Astrocyte of the spinal cord (primary cell): ENCODE measurements around the gene RAB8B.

ENCODE experiments used
- DNase-seq: peaks from one replicate; pipeline ENCODE4 v3.0.0; 2011; ENCODE audit warnings: low read depth, low spot score
- H3K4me3 ChIP-seq: 2 replicates; pipeline ENCODE4 v1.5.1; 2011; ENCODE audit warnings: low read depth, mild to moderate bottlenecking, low read length, moderate library complexity
- in situ Hi-C: cut with HindIII; loops from 2 replicates; pipeline ENCODE4 v1.10.0; 2017; ENCODE audit warnings: low sequenced_read_pairs
- TF ChIP-seq, protein P1 (sequence below): IDR thresholded peaks from 2 replicates; pipeline ENCODE4 v1.5.1; 2012; ENCODE audit warnings: low read depth, mild to moderate bottlenecking, low read length, inconsistent platforms

The RAB8B gene

DNA sequence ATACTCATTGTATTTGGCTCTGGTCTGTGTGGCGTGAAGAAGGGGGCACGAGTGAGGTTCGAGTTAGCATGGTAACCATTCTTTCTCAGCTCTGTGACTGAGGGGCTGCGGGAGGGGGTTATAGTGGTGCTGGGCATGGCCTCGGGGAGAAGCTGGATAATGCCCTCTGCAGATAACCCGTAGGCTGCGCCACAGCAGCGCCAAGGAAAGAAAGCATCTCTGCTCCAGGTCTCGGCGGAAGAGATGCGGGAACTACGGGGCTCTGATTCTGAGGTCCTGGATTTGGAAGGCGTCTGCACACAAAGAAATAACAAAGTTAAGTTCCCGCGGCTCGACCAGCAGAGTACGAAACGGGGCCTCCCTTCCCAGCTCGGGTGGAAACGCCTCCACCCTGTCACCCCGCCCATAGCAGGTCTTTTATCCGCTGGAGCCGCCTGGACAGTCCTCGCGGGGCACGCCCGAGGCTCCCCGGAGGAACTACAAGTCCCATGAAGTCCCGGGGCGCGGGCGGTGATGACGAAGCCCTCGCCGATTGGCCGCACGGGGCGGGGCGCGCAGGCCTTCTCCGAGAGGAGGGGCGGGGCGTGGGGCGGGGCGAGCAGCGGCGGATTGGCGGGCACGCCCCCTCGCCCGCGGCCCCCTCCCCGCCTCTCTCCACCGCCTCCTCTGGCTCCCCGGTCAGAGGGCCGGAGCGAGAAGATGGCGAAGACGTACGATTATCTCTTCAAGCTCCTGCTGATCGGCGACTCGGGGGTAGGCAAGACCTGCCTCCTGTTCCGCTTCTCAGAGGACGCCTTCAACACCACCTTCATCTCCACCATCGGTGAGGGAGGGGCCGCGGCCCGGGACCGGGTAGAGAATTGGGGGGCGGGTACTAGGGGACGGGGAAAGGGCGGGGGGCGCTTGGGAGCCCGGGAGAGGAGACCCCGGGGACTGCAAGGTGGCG, at the start of gene RAB8B:
RAB8B (plus strand) TSS at position 681 of the 946 bp plus-strand sequence; CDS start at position 700, 19 bp downstream.
- peak; percentile 98 for DNase-seq
- TF ChIP-seq, protein P1, sequence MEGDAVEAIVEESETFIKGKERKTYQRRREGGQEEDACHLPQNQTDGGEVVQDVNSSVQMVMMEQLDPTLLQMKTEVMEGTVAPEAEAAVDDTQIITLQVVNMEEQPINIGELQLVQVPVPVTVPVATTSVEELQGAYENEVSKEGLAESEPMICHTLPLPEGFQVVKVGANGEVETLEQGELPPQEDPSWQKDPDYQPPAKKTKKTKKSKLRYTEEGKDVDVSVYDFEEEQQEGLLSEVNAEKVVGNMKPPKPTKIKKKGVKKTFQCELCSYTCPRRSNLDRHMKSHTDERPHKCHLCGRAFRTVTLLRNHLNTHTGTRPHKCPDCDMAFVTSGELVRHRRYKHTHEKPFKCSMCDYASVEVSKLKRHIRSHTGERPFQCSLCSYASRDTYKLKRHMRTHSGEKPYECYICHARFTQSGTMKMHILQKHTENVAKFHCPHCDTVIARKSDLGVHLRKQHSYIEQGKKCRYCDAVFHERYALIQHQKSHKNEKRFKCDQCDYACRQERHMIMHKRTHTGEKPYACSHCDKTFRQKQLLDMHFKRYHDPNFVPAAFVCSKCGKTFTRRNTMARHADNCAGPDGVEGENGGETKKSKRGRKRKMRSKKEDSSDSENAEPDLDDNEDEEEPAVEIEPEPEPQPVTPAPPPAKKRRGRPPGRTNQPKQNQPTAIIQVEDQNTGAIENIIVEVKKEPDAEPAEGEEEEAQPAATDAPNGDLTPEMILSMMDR, result no peak
- in situ Hi-C loops, result no loop called here
- peak within 1 kb of the TSS; percentile 88 for H3K4me3 ChIP-seq

GRCh38 chr15:63140936-63141335, 48.5 kb upstream of the RAB8B start:
- TF ChIP-seq, protein P1, result no peak
- DNase-seq, result no peak
- in situ Hi-C loops, result no loop called here
- H3K4me3 ChIP-seq, result no peak overlapping the region

DNA sequence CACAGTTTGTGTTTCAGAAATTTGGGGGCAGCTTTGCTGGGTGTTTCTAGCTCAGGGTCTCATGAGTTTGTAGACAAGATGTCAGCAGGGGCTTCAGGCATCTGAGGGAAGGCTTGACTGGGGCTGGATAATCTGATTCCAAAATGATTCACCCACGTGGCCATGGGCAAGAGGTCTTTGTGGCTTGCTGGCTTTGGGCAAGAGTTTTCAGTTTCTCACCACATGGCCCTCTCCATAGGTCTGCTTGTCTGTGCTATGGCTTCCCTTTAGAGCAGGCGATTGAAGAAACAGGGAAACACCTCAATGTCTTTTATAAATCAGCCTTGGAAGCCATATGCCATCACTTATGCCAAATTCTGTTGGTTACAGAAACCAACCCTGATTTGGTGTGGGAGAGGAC, 44.0 kb upstream of the RAB8B start:
- no peak overlapping the region for H3K4me3 ChIP-seq
- TF ChIP-seq, protein P1, result no peak
- in situ Hi-C loops, result no loop called here
- no peak for DNase-seq

DNA sequence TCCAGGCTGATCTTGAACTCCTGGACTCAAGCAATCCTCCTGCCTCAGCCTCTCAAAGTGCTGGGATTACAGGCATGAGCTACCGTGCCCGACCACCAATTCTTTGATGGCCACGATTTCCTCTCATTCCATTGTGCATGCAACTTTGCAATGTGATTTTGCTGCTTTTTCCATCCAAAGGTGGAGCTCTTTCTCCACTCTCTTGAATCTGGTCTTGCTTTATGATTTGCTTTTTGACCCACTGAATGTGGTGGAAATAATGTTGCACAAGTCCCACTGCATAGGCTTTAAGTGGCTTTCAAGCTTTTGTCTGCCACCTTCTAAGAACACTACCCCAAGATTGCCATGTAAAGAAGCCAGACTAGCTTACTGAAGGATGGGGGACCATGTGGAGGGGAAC, 42.7 kb upstream of the RAB8B start:
- in situ Hi-C loops, result no loop called here
- TF ChIP-seq, protein P1, result peak; percentile 21
- DNase-seq, result peak; percentile 15
- no peak overlapping the region for H3K4me3 ChIP-seq

DNA sequence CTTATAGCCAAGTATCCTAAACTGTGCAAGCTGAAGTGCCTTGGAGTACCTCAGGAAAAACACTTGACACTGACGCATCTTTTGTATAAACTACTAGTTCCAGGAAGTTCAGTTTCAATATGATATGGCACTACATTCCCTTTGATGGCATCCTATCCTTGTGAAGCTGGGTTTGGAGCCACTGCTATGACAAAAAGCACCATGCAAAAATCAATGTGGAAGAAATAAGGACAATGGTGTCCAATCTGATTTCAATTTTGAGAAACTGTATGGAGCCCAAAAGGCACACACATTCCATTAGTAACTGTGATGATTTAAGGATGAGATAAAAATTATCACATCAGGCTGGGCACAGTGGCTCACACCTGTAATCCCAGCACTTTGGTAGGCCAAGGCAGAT, 37.7 kb upstream of the RAB8B start:
- no peak for DNase-seq
- in situ Hi-C loops, result no loop called here
- TF ChIP-seq, protein P1, result no peak
- no peak overlapping the region for H3K4me3 ChIP-seq

GRCh38 chr15:63155486-63155885, 33.9 kb upstream of the RAB8B start:
- H3K4me3 ChIP-seq, result peak overlapping the region; percentile 78
- DNase-seq, result no peak
- in situ Hi-C loops, result no loop called here
- TF ChIP-seq, protein P1, result no peak
